ENCODE data around the gene RANBP1. TPM values are rescaled to one million over a fixed set of nuclear protein-coding genes. Genes with fewer than 3 reads are reported as not detected.

Gene RANBP1
- total and polyA plus RNA-seq, 9 of the 15 experiments (the other 6 are each of a cell fraction or from before 2014, with no cell fraction given) = 162 to 2,891 (median 1,289) TPM

DNA sequence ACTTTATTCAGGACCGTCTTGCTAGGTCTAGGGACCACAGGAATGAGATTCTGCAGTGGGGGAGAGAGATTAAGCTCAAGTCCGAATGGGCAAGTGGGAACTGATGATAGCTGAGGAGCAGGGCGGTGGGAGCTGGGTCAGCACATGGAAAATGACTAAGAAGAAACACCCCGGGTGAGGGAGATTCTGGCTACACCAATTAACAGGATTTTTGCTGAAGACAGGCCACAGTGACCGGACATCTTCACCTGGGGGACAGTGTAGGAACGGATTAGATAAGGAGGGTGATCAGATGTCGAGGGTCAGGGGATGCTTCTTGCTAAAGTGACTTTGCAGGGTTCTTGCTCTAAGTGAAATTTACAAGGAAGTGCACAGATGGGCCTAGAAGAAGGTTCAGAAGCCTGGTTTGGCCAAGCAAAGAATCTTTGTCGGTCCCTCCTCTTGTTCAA is 44.4 kb upstream of the RANBP1 start (continued):
- TF ChIP-seq, protein P1, sequence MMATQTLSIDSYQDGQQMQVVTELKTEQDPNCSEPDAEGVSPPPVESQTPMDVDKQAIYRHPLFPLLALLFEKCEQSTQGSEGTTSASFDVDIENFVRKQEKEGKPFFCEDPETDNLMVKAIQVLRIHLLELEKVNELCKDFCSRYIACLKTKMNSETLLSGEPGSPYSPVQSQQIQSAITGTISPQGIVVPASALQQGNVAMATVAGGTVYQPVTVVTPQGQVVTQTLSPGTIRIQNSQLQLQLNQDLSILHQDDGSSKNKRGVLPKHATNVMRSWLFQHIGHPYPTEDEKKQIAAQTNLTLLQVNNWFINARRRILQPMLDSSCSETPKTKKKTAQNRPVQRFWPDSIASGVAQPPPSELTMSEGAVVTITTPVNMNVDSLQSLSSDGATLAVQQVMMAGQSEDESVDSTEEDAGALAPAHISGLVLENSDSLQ (IDR thresholded peaks at IDR 0.05) = no peak
- peak; percentile 35 for TF ChIP-seq MAFG (tag; conservative IDR thresholded peaks at IDR 0.05)
- TF ChIP-seq ZBED1 (IDR thresholded peaks at IDR 0.05) = no peak
- 0 out of 2 replicates have a peak, but pooled peaks have one; percentile 34 for TF ChIP-seq HDAC6 (IDR thresholded peaks at IDR 0.05; ENCODE audit: low read depth, low read length)
- no peak for TF ChIP-seq ZNF507 (tag; conservative IDR thresholded peaks at IDR 0.05)
- no peak for TF ChIP-seq SP1 (CRISPR knock-in tag; IDR thresholded peaks at IDR 0.05)
- TF ChIP-seq SMARCB1 (IDR thresholded peaks at IDR 0.05; ENCODE audit: insufficient read length, low read depth) = no peak
- TF ChIP-seq, protein P2, sequence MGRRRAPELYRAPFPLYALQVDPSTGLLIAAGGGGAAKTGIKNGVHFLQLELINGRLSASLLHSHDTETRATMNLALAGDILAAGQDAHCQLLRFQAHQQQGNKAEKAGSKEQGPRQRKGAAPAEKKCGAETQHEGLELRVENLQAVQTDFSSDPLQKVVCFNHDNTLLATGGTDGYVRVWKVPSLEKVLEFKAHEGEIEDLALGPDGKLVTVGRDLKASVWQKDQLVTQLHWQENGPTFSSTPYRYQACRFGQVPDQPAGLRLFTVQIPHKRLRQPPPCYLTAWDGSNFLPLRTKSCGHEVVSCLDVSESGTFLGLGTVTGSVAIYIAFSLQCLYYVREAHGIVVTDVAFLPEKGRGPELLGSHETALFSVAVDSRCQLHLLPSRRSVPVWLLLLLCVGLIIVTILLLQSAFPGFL (CRISPR knock-in tag; IDR thresholded peaks at IDR 0.05) = no peak
- no peak for TF ChIP-seq C11orf30 (IDR thresholded peaks at IDR 0.05; ENCODE audit: low read depth)
- no peak for TF ChIP-seq ZNF561 (CRISPR knock-in tag; conservative IDR thresholded peaks at IDR 0.05)
- TF ChIP-seq RAD21 (CRISPR knock-in tag; conservative IDR thresholded peaks at IDR 0.05 in 1 of 2, IDR thresholded peaks at IDR 0.05 in 1 of 2) = peak in 1 of 2 experiments; percentile 24; a peak in 1 of 4 replicates
- TF ChIP-seq, protein P3, sequence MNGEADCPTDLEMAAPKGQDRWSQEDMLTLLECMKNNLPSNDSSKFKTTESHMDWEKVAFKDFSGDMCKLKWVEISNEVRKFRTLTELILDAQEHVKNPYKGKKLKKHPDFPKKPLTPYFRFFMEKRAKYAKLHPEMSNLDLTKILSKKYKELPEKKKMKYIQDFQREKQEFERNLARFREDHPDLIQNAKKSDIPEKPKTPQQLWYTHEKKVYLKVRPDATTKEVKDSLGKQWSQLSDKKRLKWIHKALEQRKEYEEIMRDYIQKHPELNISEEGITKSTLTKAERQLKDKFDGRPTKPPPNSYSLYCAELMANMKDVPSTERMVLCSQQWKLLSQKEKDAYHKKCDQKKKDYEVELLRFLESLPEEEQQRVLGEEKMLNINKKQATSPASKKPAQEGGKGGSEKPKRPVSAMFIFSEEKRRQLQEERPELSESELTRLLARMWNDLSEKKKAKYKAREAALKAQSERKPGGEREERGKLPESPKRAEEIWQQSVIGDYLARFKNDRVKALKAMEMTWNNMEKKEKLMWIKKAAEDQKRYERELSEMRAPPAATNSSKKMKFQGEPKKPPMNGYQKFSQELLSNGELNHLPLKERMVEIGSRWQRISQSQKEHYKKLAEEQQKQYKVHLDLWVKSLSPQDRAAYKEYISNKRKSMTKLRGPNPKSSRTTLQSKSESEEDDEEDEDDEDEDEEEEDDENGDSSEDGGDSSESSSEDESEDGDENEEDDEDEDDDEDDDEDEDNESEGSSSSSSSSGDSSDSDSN (IDR thresholded peaks at IDR 0.05; ENCODE audit: borderline replicate concordance in 1 of 2, low read depth in 2 of 2, low read length in 2 of 2) = no peak; a peak in 1 of 4 replicates
- TF ChIP-seq NFIX (CRISPR knock-in tag; IDR thresholded peaks at IDR 0.05; ENCODE audit: low read depth) = no peak
- TF ChIP-seq, protein P4, sequence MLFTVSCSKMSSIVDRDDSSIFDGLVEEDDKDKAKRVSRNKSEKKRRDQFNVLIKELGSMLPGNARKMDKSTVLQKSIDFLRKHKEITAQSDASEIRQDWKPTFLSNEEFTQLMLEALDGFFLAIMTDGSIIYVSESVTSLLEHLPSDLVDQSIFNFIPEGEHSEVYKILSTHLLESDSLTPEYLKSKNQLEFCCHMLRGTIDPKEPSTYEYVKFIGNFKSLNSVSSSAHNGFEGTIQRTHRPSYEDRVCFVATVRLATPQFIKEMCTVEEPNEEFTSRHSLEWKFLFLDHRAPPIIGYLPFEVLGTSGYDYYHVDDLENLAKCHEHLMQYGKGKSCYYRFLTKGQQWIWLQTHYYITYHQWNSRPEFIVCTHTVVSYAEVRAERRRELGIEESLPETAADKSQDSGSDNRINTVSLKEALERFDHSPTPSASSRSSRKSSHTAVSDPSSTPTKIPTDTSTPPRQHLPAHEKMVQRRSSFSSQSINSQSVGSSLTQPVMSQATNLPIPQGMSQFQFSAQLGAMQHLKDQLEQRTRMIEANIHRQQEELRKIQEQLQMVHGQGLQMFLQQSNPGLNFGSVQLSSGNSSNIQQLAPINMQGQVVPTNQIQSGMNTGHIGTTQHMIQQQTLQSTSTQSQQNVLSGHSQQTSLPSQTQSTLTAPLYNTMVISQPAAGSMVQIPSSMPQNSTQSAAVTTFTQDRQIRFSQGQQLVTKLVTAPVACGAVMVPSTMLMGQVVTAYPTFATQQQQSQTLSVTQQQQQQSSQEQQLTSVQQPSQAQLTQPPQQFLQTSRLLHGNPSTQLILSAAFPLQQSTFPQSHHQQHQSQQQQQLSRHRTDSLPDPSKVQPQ (CRISPR knock-in tag; IDR thresholded peaks at IDR 0.05; ENCODE audit: borderline replicate concordance) = no peak
- TF ChIP-seq FOS (IDR thresholded peaks at IDR 0.05; ENCODE audit: extremely low read depth, insufficient read length) = no peak
- TF ChIP-seq CAMTA2 (CRISPR knock-in tag; conservative IDR thresholded peaks at IDR 0.05) = 0 out of 2 replicates have a peak, but pooled peaks have one; percentile 21
- TF ChIP-seq, protein P5, sequence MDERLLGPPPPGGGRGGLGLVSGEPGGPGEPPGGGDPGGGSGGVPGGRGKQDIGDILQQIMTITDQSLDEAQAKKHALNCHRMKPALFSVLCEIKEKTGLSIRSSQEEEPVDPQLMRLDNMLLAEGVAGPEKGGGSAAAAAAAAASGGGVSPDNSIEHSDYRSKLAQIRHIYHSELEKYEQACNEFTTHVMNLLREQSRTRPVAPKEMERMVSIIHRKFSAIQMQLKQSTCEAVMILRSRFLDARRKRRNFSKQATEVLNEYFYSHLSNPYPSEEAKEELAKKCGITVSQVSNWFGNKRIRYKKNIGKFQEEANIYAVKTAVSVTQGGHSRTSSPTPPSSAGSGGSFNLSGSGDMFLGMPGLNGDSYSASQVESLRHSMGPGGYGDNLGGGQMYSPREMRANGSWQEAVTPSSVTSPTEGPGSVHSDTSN (CRISPR knock-in tag; IDR thresholded peaks at IDR 0.05; ENCODE audit: low read depth) = no peak
- TF ChIP-seq, protein P5 (tag; conservative IDR thresholded peaks at IDR 0.05; ENCODE audit: low read depth) = no peak
- TF ChIP-seq NCOR1 (IDR thresholded peaks at IDR 0.05) = no peak

All from K562 (cell line).